Measurements from ENCODE around the gene CD52.
"Not testable (repeated sequence)": the region's sequence is repeated elsewhere in the genome, so short reads cannot be mapped to it uniquely, and the experiment has no call there.

Gene CD52

GRCh38 chr1:26302733-26303405 is 14.9 kb upstream of the CD52 start:
- DNase-seq, result no peak

- DNase-seq, result no peak
Observed at GRCh38 chr1:26305667-26306289, 12.0 kb upstream of the CD52 start.

GRCh38 chr1:26306290-26307229 is 11.2 kb upstream of the CD52 start, which contains the start of gene UBXN11:
UBXN11 (minus strand) TSS chr1:26306636; CDS start chr1:26302883, 3,753 bp downstream.
- DNase-seq, result peak; percentile 93

GRCh38 chr1:26307363-26307781 is 10.4 kb upstream of the CD52 start:
- DNase-seq, result peak; percentile 65

- DNase-seq, result not testable (repeated sequence)
Observed at GRCh38 chr1:26307966-26308899, 9.5 kb upstream of the CD52 start.

DNA sequence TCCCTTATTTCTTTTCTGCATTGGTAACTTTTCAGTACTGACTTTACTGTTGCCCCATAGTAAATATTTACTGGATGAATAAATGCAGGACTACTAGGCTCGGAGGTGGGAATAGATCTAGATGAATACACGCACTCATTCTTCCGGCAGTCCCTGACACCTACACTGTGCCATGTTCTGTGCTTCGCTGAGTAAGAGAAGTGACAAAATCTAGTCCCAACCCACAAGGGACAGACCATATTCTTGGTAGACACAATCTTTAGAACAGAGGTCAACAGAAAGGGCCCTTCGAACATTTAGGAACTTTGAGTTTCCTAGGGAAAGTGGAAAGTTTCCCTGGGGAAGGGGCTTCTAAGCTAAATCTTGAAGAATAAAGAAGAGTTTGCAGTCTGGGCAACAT is 3.3 kb upstream of the CD52 start:
- no peak for DNase-seq

DNA sequence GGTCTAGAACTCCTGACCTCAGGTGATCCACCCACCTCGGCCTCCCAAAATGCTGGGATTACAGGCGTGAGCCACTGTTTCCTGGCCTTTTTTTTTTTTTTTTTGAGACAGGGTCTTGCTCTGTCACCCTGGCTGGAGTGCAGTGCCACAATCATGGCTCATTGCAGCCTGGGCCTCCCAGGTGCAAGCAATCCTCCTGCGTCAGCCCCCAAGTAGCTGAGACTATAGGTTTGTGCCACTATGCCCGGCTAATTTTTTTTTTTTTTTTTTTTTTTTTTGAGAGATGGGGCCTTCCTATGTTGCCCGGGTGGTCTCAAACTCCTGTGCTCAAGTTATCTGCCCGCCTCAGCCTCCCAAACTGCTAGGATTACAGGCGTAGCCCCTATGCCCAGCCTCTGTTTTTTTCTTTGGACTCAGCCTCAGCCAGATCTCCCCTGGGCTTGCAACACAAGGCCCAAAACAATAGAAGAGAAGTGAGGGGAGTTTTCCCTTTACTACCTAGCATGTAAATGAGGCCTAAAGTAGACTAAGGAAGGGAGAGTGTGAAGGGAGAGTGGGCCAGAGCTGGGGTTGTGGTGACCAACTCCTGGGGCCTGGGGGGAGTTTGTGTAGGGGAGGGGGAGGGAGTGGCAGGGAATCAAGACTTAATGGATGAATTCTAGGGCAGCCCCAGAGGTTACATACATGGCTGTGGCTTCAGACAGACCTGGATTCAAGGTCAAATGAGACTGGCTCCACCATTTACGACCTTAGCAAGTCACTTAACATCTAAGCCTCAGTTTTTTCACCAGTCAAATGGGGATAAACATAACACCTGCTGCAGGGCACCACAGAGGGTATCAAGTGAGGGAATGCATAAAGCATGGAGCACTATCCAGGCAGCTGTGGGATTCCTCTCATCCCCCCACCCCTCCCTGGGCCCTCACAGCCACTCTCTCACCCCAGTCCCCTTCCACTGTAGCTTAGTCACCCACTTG is 1.6 kb upstream of the CD52 start:
- DNase-seq, result no peak

DNA sequence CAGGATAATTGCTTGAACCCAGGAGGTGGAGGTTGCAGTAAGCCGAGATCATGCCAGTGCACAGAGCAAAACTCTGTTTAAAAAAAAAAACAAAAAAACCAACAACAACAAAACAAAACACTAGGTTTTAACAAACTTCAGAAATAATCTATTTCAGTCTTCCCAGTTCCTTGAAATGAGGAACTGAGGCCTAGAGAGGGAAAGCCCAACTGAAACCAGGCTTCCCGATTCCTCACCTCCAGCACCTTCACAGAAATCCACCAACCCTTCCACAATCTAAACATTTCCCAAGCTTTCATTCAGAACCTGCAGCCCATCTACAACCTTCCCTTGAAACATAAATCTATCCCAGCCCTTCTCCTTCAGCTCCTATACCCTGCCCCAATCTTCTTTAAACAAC is 612 bp upstream of the CD52 start:
- no peak for DNase-seq

DNA sequence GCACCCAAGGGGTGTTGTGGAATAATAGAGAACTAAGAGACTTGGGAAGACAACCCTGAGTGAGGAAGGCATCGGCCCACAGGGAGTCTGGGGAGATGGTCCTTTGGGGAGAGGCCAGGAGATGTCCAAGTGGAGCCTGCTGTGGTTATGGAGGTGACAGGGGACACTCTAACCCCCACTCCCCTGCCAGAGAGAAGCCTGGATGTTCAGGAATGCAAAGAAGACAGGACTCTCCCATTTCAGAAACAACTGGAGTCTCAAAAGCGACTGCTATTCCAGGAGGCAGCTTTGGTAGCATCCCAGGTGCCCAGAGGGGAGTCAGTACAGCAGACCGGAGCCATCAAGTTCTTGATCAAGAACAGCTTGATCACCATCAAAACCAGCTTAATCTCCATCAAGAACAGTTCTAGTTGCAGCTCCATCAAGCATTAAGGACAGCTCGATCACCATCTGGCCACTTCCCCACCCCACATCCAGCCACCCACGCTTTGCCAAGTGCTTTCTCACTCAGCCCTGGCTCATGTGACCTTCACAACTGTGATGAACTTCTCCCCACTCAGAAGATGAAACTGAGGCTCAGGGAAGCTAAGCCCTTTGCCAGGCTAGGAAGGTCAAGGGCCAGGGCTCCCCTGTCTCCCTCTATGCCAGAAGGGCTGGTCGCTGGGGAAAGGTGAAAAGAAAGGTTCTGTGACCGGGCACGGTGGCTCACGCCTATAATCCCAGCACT is 743 bp downstream of the CD52 start:
- DNase-seq, result no peak

DNA sequence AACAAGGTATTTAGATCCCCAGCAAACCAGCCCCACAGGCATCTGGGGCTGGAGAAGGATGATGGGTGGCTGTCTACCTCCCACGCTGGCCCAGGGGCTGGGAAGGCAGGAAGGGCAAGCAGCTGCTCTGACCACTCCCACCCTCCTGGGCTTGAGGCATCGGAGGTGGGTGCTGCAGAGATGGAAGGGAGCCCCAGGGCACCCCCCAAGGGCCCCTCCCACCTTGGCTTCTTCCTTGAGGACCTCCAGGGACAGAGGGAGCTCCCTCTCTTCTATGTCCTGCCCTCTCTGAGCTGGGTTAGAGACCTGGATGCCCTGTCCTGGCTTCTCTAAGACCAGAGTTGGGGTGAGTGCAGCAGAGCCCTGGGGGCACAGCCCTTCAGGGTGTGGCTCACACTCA is 3.1 kb downstream of the CD52 start:
- DNase-seq, result no peak

- DNase-seq, result peak; percentile 88
Observed at GRCh38 chr1:26321315-26322041, 3.7 kb downstream of the CD52 start.

GRCh38 chr1:26322042-26322331 is 4.2 kb downstream of the CD52 start:
- DNase-seq, result no peak

DNA sequence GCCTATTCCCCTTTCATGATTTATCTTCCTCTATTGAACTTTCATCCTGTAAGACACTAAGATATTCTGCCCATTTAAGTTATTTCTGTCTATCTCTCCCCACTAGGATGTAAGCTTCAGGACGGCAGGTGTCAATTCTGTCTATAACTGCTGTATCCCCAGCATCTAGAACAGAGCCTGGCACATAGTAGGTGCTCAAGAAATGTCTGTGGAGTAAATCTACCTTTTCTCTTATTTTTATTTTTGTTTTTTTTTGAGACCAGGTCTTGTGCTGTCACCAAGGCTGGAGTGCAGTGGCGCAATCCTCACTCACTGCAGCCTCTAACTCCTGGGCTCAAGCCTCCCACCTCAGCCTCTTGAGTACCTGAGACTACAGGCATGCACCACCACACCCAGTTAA is 5.6 kb downstream of the CD52 start:
- no peak for DNase-seq

DNA sequence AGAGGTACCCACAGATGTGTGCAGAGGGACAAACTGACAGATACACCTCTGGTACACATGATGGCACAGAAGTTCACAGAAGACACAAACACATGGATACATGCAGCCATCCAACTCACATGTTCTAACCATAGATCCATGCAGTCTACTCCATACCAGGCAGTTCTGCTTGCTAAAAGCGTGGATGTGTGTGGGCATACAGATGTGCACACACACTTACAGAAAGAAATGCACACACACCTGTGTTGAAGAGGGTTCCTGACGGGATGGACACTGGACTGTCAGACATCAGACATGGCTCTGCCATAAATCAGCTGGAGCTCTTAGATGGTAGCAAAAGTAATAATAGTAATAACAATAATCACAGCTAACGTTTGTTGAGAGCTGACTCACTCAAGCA is 6.8 kb downstream of the CD52 start:
- no peak for DNase-seq

DNA sequence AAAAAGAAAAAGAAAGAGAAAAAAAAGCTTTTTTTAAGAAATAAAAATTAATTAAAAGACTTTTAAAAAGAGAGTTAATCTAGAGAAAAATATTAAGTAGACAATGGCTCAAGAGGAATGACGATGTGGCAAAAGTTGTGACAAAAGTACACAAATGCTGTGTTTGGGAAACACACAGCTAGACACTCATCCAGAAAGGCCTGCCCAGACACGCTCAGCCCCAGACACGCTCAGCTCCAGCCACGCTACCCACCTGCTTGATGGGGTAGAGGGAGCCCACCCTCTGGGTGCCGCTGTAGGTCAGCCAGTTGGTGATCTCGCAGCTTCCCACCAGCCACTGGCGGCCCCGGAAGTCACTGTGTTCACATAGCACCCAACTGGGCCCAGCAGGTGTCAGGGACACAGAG is 10.2 kb downstream of the CD52 start:
- no peak for DNase-seq

DNA sequence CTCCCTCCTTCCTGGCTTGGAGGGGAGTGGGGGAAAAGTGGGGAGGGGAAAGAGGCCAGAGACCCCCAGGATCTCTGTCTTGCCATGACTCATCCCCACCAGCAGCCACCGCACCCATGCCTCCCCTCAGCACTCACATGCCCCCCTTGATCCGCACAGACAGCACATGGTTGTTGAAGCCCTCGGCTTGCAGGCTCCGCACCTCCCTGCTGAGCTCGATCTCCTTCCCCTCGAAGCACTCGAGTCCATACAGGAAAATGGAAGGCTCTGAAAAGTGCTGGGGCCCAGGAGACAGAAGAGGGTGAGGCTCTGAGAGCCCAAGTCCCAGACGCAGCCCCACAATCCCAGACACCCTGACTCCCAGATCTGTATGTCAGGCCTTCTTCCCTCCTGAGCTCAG is 10.8 kb downstream of the CD52 start:
- DNase-seq, result no peak

DNA sequence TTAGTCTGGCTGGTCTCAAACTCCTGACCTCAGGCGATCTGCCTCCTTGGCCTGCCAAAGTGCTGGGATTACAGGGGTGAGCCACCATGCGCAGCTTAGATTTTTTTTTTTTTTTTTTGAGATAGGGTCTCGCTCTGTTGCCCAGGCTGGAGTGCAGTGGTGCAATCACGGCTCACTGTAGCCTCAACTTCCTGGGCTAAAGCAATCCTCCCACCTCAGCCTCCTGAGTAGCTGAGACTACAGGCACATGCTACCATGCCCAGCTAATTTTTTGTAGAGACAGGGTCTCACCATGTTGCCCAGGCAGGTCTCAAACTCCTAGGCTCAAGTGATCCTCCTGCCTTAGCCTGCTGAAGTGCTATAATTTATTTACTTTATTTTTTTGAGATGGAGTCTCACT is 11.6 kb downstream of the CD52 start:
- not testable (repeated sequence) for DNase-seq

DNA sequence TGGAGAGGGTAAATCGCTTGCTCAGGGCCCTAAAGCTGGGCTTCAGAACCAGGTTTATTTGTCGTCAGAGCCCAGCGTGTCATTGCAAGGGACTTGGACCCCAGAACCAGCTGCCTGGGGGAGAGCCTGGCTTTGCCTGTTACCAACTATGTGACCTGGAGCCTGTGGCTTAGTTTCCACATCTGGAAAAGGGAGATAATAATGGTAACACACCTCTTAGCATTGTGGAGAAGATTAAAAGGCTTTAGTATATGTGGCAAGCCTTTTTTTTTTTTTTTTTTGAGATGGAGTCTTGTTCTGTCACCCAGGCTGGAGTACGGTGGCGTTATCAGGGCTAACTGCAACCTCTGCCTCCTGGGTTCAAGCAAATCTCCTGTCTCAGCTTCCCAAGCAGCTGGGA is 12.5 kb downstream of the CD52 start:
- DNase-seq, result no peak

DNA sequence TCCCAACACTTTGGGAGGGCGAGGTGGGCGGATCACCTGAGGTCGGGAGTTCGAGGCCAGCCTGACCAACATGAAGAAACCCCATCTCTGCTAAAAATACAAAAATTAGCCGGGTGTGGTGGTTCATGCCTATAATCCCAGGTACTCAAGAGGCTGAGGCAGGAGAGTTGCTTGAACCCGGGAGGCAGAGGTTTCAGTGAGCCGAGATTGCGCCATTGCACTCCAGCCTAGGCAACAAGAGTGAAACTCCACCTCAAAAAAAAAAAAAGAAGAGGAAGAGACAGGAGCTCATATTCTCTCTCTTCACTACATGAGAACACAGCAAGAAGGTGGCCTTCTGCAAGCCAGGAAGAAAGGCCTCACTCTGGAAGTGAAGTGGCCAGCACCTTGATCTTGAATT is 15.6 kb downstream of the CD52 start:
- DNase-seq, result not testable (repeated sequence)

Measured in central memory CD4-positive, alpha-beta T cell (primary cell).